HG03108 (cell line): Measurements from ENCODE around the gene VGLL4.
A peak's percentile ranks its signal among the peaks of the same experiment; 100 is the strongest.

Source experiments
- ATAC-seq: cut with Tn5 transposase; IDR thresholded peaks from one replicate; pipeline ENCODE4 v1.9.1; 2021; ENCODE audit warnings: moderate library complexity; ENCODE audit not compliant: unreplicated experiment

Gene VGLL4

GRCh38 chr3:11653298-11654055 is 9.8 kb upstream of the VGLL4 start:
- no peak for ATAC-seq

- no peak for ATAC-seq
These were observed 8.2 kb upstream of the VGLL4 start for GRCh38 chr3:11651900-11652299.

GRCh38 chr3:11651477-11651876 is 7.8 kb upstream of the VGLL4 start:
- ATAC-seq: no peak

- ATAC-seq: no peak
These were observed 6.7 kb upstream of the VGLL4 start for GRCh38 chr3:11650391-11650790.

GRCh38 chr3:11648735-11649134 is 5.0 kb upstream of the VGLL4 start:
- ATAC-seq: no peak

GRCh38 chr3:11643201-11643603 is 513 bp downstream of the VGLL4 start:
- ATAC-seq: no peak

GRCh38 chr3:11642431-11643191 is 1.1 kb downstream of the VGLL4 start:
- ATAC-seq: peak; percentile 60

GRCh38 chr3:11641683-11642430 is 1.9 kb downstream of the VGLL4 start:
- no peak for ATAC-seq

GRCh38 chr3:11641316-11641682 is 2.4 kb downstream of the VGLL4 start:
- no peak for ATAC-seq

GRCh38 chr3:11640009-11640673 is 3.6 kb downstream of the VGLL4 start:
- ATAC-seq: no peak

- no peak for ATAC-seq
These were observed 5.0 kb downstream of the VGLL4 start for GRCh38 chr3:11638495-11639358.

- no peak for ATAC-seq
These were observed 5.7 kb downstream of the VGLL4 start for GRCh38 chr3:11637901-11638458.

- no peak for ATAC-seq
These were observed 7.3 kb downstream of the VGLL4 start for GRCh38 chr3:11636394-11636770.

GRCh38 chr3:11635680-11636393 is 7.9 kb downstream of the VGLL4 start:
- ATAC-seq: no peak

- no peak for ATAC-seq
These were observed 8.6 kb downstream of the VGLL4 start for GRCh38 chr3:11634974-11635612.

GRCh38 chr3:11634081-11634635 is 9.6 kb downstream of the VGLL4 start:
- ATAC-seq: no peak

GRCh38 chr3:11632966-11633365 is 10.7 kb downstream of the VGLL4 start:
- ATAC-seq: no peak

GRCh38 chr3:11632564-11632963 is 11.2 kb downstream of the VGLL4 start:
- no peak for ATAC-seq

- ATAC-seq: no peak
These were observed 11.9 kb downstream of the VGLL4 start for GRCh38 chr3:11631820-11632219.
